Right cardiac atrium (tissue), 5 donors: ENCODE results near the gene JAZF1. TPM values are rescaled to one million over a fixed set of nuclear protein-coding genes. Genes with fewer than 3 reads are reported as not detected.

ENCODE experiments used
- ATAC-seq, 2 donors: fragments of 200-7000 bp; cut with Tn5 transposase; one replicate each; pipeline versions ENCODE4 v1.8.0 to v1.9.1; 2020; ENCODE audit warnings: moderate library complexity in 2 of 2, mild to moderate bottlenecking in 1 of 2
- DNase-seq, 3 donors: peaks; one replicate each; pipeline ENCODE4 v3.0.0-alpha.2; 2020
- H3K27ac ChIP-seq: one replicate; pipeline ENCODE4 v1.5.1; 2013; ENCODE audit warnings: mild to moderate bottlenecking, low read length, control low read depth, moderate library complexity
- H3K27me3 ChIP-seq: one replicate; pipeline ENCODE4 v1.6.1; 2013; ENCODE audit not compliant: control insufficient read depth, insufficient read depth
- H3K4me1 ChIP-seq: one replicate; pipeline ENCODE4 v1.6.1; 2013; ENCODE audit warnings: low read length; ENCODE audit not compliant: control insufficient read depth, insufficient read depth
- H3K4me3 ChIP-seq: one replicate; pipeline ENCODE4 v1.5.1; 2013; ENCODE audit warnings: low read length, control low read depth
- H3K9me3 ChIP-seq: one replicate; pipeline ENCODE4 v1.6.1; 2013; ENCODE audit warnings: low read length; ENCODE audit not compliant: control insufficient read depth
- WGBS: extraction: QIAGEN DNeasy Blood & Tissue Kit; methylation state at CpG from one replicate; pipeline ENCODE4 v1.1.7; 2013; 5-methylcytosine and 5-hydroxymethylcytosine counted together
- intact Hi-C, 4 donors: fragments of 100-400 bp; cut with DNase I; formaldehyde crosslinking; loops; one replicate each; pipeline versions ENCODE4 v1.11.0 to v1.14.0; 2022 to 2023
- polyA plus RNA-seq: library from polyadenylated mRNA; stranded (reverse); fragments of 200-250 nt; gene quantifications from one replicate; pipeline ENCODE4 v1.2.3, GENCODE V29; 2013
- total RNA-seq, 4 donors: library from RNA; stranded (reverse); fragmentation: NEBNext Ultra II Directional; extraction: Animal tissue kit (Norgen Biotek cat#: 25700); gene quantifications; one replicate each; pipeline ENCODE4 v1.2.1, GENCODE V29; 2021
- donor health status: healthy with polysubstance abuse.
- donor health status: DM: no; HTN: yes; CAD: no.
- donor health status: DM: no; HTN: no; CAD: no.
- donor health status: DM: no; HTN: yes; CAD: no; lungs with severe emphysema.
- donor health status: DM: yes; HTN: yes; CAD: no.

The JAZF1 gene
- total and polyA plus RNA-seq, 5 donors: 12.9 to 27.4 (median 23.9) TPM

DNA sequence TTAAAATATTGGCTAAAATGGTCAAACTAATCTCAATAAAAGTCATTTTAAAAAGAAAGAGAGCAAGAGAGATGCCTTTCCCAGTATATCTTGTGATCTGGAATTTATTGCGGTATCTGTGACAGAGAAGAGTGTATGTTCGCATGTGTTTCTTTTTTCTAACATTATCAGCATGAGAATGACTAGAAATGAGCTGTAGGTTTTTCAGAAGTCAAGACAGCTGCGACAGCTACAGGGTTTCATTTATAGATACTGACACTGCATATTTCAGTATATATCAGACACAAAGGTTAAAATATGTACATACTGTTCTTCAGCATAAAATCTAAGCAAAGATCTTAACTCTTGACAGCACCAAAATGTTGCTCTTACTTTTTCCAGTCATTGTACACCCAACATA, 215.8 kb downstream of the JAZF1 start:
- 93% methylated on average over 3 of the region's 3 CpGs for WGBS
- ATAC-seq: no peak

DNA sequence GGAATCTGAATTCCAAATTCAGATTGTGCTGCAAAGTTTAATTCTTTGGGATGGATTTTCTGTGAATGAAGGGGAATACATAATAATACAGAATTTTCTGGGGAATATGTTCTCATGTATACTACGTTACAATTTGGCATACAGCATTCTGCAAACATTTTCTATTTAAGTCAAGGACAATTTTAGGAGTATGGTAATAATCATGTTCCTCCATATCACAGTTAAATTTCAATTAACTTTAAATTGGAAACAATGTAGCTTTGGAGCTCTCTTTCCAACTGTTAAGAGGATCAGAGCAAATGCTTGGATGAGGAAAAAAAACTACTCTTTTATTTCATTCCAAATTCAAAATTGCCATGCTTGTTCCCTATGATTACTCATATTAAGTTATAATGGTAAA, 217.5 kb downstream of the JAZF1 start:
- DNase-seq: no peak
- 96% methylated on average over 1 of the region's 1 CpG for WGBS
- H3K27me3 ChIP-seq: no peaks in the 10 kb centered on the region
- H3K4me3 ChIP-seq: no peak overlapping the region
- H3K4me1 ChIP-seq: no peaks in the 10 kb centered on the region
- intact Hi-C loops: no loop called here
- H3K27ac ChIP-seq: no peak overlapping the region
- no peaks in the 10 kb centered on the region for H3K9me3 ChIP-seq
- ATAC-seq: no peak

More for the DNA sequence above, 215.8 kb downstream of the JAZF1 start:
- no peaks in the 10 kb centered on the region for H3K4me1 ChIP-seq
- H3K4me3 ChIP-seq: no peak overlapping the region
- no peaks in the 10 kb centered on the region for H3K27me3 ChIP-seq
- no peaks in the 10 kb centered on the region for H3K9me3 ChIP-seq
- no peak overlapping the region for H3K27ac ChIP-seq
- DNase-seq: no peak
- intact Hi-C loops: no loop called here

DNA sequence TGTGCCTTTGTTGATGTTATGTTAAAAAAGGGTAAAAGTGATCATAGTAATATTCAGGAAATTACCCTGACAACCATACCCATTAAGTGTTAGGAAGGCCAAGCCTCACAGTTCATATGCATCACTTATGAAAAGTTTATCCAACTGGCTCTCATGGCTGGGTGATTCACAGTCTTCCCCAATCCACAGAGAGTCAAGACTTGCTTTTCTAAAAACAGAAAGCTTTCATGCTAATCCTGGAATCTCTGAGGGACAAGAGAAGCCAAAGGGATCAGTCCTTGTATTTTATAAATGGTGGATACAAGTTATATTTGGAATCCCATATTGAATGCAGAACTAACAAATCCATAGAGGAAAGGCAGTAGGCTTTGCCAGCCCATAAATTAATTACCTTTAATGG, 218.3 kb downstream of the JAZF1 start:
- no peaks in the 10 kb centered on the region for H3K27me3 ChIP-seq
- H3K9me3 ChIP-seq: no peaks in the 10 kb centered on the region
- H3K27ac ChIP-seq: no peak overlapping the region
- no peak for DNase-seq
- ATAC-seq: no peak
- no peak overlapping the region for H3K4me3 ChIP-seq
- intact Hi-C loops: no loop called here
- no peaks in the 10 kb centered on the region for H3K4me1 ChIP-seq

DNA sequence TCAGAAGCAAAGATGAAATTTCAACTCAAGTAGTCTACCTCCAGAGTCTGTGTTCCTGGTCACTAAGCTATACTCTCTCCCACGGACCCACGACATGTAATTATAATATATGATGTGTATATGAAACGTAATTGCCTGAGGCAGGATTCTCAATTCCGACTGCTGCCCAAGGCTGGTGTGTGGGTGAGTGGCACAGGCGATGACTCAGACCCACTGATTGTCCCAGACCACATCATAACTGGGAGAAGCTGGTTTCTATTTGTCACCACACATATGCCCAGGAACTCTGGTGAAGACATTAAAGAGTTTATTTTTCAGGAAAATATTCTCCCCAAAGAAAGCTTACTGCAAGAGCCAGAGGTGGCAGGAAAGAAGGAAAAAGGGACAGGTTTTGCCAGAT, 219.3 kb downstream of the JAZF1 start:
- Histone ChIP-seq H3K27me3 (no peaks in the 10 kb centered on the region), H3K27ac (no peak overlapping the region), H3K4me3 (no peak overlapping the region), H3K9me3 (no peaks in the 10 kb centered on the region), H3K4me1 (no peaks in the 10 kb centered on the region)
- WGBS: 93% methylated on average over 5 of the region's 5 CpGs
- no peak for DNase-seq
- intact Hi-C loops: no loop called here
- ATAC-seq: no peak

DNA sequence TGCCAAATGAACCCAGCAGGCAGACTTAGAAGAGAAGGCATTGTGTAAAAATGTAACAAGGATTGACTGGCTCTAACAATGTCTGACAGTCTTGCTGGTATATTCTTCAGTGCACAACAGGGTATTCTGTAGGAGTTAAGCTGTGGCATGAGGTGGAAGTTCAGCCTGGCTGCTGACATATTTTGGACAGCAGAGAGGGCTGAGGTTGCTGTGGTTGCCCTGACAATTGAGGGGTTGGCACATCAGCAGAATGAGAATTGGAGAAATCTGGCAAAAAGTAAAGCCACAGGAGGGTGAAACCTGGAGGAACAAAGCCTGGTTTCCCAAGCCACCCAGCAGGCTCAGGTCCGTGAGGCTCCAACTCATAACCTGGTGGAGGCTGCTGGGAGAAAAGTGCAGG, 220.2 kb downstream of the JAZF1 start:
- intact Hi-C loops: no loop called here
- Histone ChIP-seq H3K9me3 (no peaks in the 10 kb centered on the region), H3K4me1 (no peaks in the 10 kb centered on the region), H3K4me3 (no peak overlapping the region), H3K27ac (no peak overlapping the region), H3K27me3 (no peaks in the 10 kb centered on the region)
- WGBS: 98% methylated on average over 1 of the region's 1 CpG
- no peak for DNase-seq
- no peak for ATAC-seq

DNA sequence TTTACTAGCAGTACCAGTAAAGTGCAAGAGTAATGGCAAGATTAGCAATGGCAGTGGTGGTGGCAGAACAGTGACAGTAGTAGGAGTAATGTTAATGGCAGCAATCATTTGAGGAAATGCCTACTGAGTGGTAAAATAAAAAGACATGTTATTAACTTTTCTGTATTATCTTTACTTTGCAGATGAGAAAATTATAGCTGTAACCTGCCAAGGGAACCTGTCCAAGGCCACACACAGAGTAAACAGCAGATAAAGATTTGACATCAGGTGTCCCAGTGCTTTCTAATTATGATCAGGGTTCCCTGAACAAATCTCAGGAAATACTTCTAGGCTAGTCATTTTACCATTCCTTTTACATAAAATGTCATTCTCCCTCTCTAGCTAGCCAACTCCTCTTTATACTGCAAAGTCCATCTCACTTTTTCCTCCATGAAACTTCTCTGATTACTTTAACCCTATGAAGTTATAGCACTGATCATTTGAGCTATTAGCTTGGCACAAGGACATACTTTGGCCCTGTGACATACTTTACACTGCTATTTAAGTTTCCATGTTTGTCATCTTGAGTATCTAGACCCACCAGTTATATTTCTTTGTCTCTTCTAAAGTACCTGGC, 221.6 kb downstream of the JAZF1 start:
- Histone ChIP-seq H3K4me3 (no peak overlapping the region), H3K27me3 (no peaks in the 10 kb centered on the region), H3K4me1 (no peaks in the 10 kb centered on the region), H3K9me3 (no peaks in the 10 kb centered on the region), H3K27ac (no peak overlapping the region)
- ATAC-seq (no peak), DNase-seq (no peak)
- intact Hi-C loops: no loop called here

DNA sequence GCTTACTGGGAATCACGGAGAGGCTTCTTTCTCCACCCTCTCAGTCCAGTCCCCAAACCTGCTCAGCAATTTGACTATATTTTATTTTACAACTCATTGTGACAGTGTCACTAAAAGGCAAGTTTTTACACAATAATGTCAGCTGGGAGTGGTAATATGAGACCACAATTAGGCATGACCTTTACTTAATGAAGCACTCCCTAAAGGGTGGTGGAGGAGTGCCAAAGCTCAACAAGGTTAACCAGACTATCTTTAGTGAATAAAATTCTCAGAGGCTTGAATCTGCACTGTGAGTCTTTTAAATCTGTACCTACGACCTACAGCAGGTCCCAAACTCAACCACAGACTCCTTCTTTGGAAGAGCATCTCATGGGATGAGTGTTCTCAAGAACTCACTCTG, 225.0 kb downstream of the JAZF1 start:
- no peak overlapping the region for H3K27ac ChIP-seq
- 96% methylated on average over 2 of the region's 2 CpGs for WGBS
- no peaks in the 10 kb centered on the region for H3K9me3 ChIP-seq
- DNase-seq: no peak
- H3K27me3 ChIP-seq: no peaks in the 10 kb centered on the region
- no peak overlapping the region for H3K4me3 ChIP-seq
- H3K4me1 ChIP-seq: no peaks in the 10 kb centered on the region
- intact Hi-C loops: no loop called here
- no peak for ATAC-seq

DNA sequence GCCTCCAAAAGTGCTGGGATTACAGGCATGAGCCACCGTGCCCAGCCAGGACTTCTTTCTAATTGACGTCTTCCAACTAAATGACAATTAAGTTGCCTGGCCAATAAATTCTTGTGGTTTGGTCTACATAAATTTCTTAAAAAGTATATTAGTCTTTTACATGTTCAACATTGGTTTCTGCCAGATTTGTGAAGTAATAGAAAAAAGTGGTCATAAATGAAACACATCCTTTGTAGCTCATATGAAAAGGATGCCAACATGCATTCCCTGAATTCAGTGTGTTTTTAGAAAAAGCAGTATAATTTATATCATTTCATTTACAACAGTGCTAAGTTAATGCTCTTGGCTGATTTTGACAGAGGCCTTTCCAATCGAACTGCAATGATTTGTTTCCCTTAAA, 225.6 kb downstream of the JAZF1 start:
- no peak for ATAC-seq
- Histone ChIP-seq H3K4me1 (peaks cover 2% of the 10 kb centered on the region), H3K27ac (no peak overlapping the region), H3K4me3 (no peak overlapping the region), H3K27me3 (no peaks in the 10 kb centered on the region), H3K9me3 (no peaks in the 10 kb centered on the region)
- WGBS: 96% methylated on average over 3 of the region's 3 CpGs
- DNase-seq: no peak
- intact Hi-C loops: no loop called here

DNA sequence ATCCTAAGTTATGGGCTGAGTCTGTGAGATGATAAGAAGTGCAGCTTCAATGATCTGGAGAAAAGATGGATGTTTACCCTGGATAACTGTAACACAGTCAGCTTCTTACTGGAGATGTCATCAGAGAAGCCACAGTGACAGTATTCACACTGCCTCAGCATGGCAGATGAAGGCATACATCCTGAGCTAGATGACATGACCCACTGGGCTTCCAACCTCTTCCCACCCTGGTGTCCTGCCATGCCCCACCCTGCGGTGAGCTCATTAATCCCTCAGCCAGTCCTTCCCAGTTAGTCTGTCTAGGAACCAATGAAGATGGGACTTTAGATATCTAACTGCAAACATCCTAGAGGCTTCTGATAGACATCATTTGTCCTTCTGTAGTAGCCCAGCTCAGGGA, 226.8 kb downstream of the JAZF1 start:
- H3K27ac ChIP-seq: no peak overlapping the region
- WGBS: 100% methylated on average over 1 of the region's 1 CpG
- intact Hi-C loops: no loop called here
- H3K4me1 ChIP-seq: peaks cover 2% of the 10 kb centered on the region
- no peaks in the 10 kb centered on the region for H3K9me3 ChIP-seq
- H3K27me3 ChIP-seq: no peaks in the 10 kb centered on the region
- ATAC-seq: no peak
- DNase-seq: no peak
- no peak overlapping the region for H3K4me3 ChIP-seq

DNA sequence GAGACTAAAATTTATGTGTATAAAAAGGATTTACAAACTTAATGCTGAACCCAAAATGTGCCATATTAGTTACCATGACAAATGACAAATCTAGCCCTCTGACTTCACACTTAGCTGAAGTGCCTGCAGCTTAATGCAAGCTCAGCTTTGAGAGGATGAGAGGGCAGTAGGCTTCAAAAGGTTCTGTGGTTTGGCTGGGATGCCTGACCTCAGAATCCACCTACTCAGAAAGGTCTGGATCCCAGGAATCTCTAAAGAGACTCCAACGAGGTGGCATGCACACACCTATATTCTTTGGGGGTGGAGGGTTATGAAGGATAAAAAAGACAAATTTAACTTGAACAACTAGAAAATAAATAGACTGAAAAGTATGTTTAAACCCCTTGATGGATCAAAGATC, 227.2 kb downstream of the JAZF1 start:
- ATAC-seq (no peak), DNase-seq (no peak)
- peaks cover 2% of the 10 kb centered on the region for H3K4me1 ChIP-seq
- WGBS: 82% methylated on average over 1 of the region's 1 CpG
- no peak overlapping the region for H3K27ac ChIP-seq
- H3K4me3 ChIP-seq: no peak overlapping the region
- no peaks in the 10 kb centered on the region for H3K27me3 ChIP-seq
- no peaks in the 10 kb centered on the region for H3K9me3 ChIP-seq
- intact Hi-C loops: no loop called here

DNA sequence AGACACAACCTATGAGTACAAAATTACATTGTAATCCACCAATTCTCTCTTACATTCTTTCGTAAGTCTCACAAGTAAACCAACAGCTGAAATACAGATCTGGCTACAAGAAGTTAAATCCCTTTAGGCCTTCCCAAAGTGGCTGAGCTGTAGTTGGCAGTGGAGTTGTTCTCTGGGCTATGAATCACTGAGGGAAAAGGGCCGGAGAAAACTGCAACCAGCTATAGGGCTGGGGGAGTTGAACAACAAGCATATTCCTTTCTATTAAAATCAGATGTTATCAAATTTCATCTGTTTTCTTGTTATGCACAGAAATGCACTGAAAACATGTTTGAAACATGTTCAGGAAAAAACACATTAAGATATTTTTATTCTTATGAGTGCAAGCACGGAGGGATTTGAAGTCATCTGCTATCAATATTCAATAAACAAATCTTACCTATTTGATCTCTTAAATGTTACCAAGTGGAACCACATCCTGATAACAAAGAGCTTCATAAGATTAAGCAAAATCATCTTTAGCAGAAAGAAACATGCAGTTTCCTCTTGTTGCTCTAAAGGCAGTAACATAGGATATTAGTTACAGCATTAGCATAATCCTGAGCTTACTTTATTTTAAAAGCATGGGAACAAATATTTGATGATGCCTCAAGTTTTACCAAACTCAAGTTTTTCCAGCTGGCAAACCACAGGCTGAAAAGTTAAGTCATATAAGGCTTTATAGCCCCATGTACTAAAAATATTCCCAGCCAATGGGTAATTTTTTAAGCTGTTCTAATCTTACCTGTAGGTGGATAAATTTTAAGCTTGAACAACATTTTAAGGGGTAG, 227.9 kb downstream of the JAZF1 start:
- intact Hi-C loops: no loop called here
- no peak overlapping the region for H3K4me3 ChIP-seq
- WGBS: 73% methylated on average over 3 of the region's 3 CpGs
- H3K27me3 ChIP-seq: no peaks in the 10 kb centered on the region
- DNase-seq (no peak), ATAC-seq (peak; percentile 53 to 55)
- peaks cover 5% of the 10 kb centered on the region for H3K4me1 ChIP-seq
- H3K27ac ChIP-seq: no peak overlapping the region
- no peaks in the 10 kb centered on the region for H3K9me3 ChIP-seq
